Upper lobe of right lung (tissue), 1 donor: ENCODE results near the gene ARNT2. TPM values are rescaled to one million over a fixed set of nuclear protein-coding genes. Genes with fewer than 3 reads are reported as not detected.

Experiments
- ATAC-seq: fragments of 200-7000 bp; cut with Tn5 transposase; one replicate; pipeline ENCODE4 v1.9.1; 2020; ENCODE audit warnings: mild to moderate bottlenecking, moderate library complexity
- DNase-seq: peaks from one replicate; pipeline ENCODE4 v3.0.0-alpha.2; 2020
- H3K27ac ChIP-seq: fragments of 200-600 bp; one replicate; pipeline ENCODE4 v1.8.0; 2022
- H3K27me3 ChIP-seq: fragments of 200-600 bp; one replicate; pipeline ENCODE4 v1.8.0; 2022; ENCODE audit warnings: mild to moderate bottlenecking
- H3K36me3 ChIP-seq: fragments of 200-600 bp; one replicate; pipeline ENCODE4 v1.8.0; 2022
- H3K4me1 ChIP-seq: fragments of 200-600 bp; one replicate; pipeline ENCODE4 v1.8.0; 2022
- H3K4me3 ChIP-seq: fragments of 200-600 bp; one replicate; pipeline ENCODE4 v1.8.0; 2022; ENCODE audit warnings: mild to moderate bottlenecking
- H3K9me3 ChIP-seq: fragments of 200-600 bp; one replicate; pipeline ENCODE4 v1.8.0; 2022
- CTCF ChIP-seq: fragments of 200-600 bp; IDR thresholded peaks from one replicate; pipeline ENCODE4 v1.8.0; 2022; ENCODE audit warnings: antibody characterized with exemption
- intact Hi-C: fragments of 100-400 bp; cut with DNase I; formaldehyde crosslinking; loops from one replicate; pipeline ENCODE4 v1.11.0; 2022
- total RNA-seq: library from RNA; stranded (reverse); fragmentation: NEBNext Ultra II Directional; extraction: Animal tissue kit (Norgen Biotek cat#: 25700); gene quantifications from one replicate; pipeline ENCODE4 v1.2.1, GENCODE V29; 2021
- donor health status: DM: no; HTN: yes; CAD: no; lungs with severe emphysema.

The ARNT2 gene
- total RNA-seq, 1 donor from 2014 or later = 12.9 TPM

- DNase-seq (no peak), ATAC-seq (no peak)
- no peak for TF ChIP-seq CTCF
- Histone ChIP-seq H3K36me3 (no peaks in the 10 kb centered on the region), H3K27me3 (no peaks in the 10 kb centered on the region), H3K27ac (peak overlapping the region; percentile 6), H3K9me3 (no peaks in the 10 kb centered on the region), H3K4me1 (peaks cover 36% of the 10 kb centered on the region), H3K4me3 (no peak overlapping the region)
- intact Hi-C loops = no loop called here
Measured at GRCh38 chr15:80485370-80486164, 81.4 kb downstream of the ARNT2 start.

- peaks cover 25% of the 10 kb centered on the region for H3K4me1 ChIP-seq
- DNase-seq (no peak), ATAC-seq (no peak)
- H3K9me3 ChIP-seq = no peaks in the 10 kb centered on the region
- no peak overlapping the region for H3K4me3 ChIP-seq
- no peaks in the 10 kb centered on the region for H3K27me3 ChIP-seq
- no peak overlapping the region for H3K27ac ChIP-seq
- intact Hi-C loops = no loop called here
- no peak for TF ChIP-seq CTCF
- H3K36me3 ChIP-seq = no peaks in the 10 kb centered on the region
Measured at GRCh38 chr15:80487839-80488390, 83.7 kb downstream of the ARNT2 start.

- DNase-seq (no peak), ATAC-seq (no peak)
- no peaks in the 10 kb centered on the region for H3K36me3 ChIP-seq
- TF ChIP-seq CTCF = no peak
- H3K27me3 ChIP-seq = no peaks in the 10 kb centered on the region
- peaks cover 22% of the 10 kb centered on the region for H3K4me1 ChIP-seq
- intact Hi-C loops = no loop called here
- no peak overlapping the region for H3K4me3 ChIP-seq
- peak overlapping the region; percentile 53 for H3K27ac ChIP-seq
- H3K9me3 ChIP-seq = no peaks in the 10 kb centered on the region
Measured at GRCh38 chr15:80489030-80489594, 84.9 kb downstream of the ARNT2 start.

GRCh38 chr15:80490431-80490990 lies 86.3 kb downstream of the ARNT2 start:
- H3K27ac ChIP-seq = no peak overlapping the region
- no peak for TF ChIP-seq CTCF
- no peak for ATAC-seq
- intact Hi-C loops = no loop called here
- H3K36me3 ChIP-seq = no peaks in the 10 kb centered on the region
- no peak overlapping the region for H3K4me3 ChIP-seq
- no peak for DNase-seq
- peaks cover 22% of the 10 kb centered on the region for H3K4me1 ChIP-seq
- no peaks in the 10 kb centered on the region for H3K27me3 ChIP-seq
- no peaks in the 10 kb centered on the region for H3K9me3 ChIP-seq

GRCh38 chr15:80491163-80491847 lies 87.1 kb downstream of the ARNT2 start:
- no peak overlapping the region for H3K27ac ChIP-seq
- no peak for TF ChIP-seq CTCF
- peaks cover 22% of the 10 kb centered on the region for H3K4me1 ChIP-seq
- no peaks in the 10 kb centered on the region for H3K27me3 ChIP-seq
- no peak overlapping the region for H3K4me3 ChIP-seq
- DNase-seq (no peak), ATAC-seq (no peak)
- H3K9me3 ChIP-seq = no peaks in the 10 kb centered on the region
- intact Hi-C loops = no loop called here
- no peaks in the 10 kb centered on the region for H3K36me3 ChIP-seq
